HepG2 (cell line): ENCODE results near the gene NDUFA13. TPM values are rescaled to one million over a fixed set of nuclear protein-coding genes. Genes with fewer than 3 reads are reported as not detected.
A peak's percentile ranks its signal among the peaks of the same experiment; 100 is the strongest.

Source experiments
- CAMTA2 ChIP-seq: sonication (generic); formaldehyde crosslinking; IDR thresholded peaks from 2 replicates; pipeline ENCODE4 v1.4.0; 2020; ENCODE audit warnings: mild to moderate bottlenecking, missing genetic modification reagents, borderline replicate concordance
- GABPA ChIP-seq, 2 experiments: IDR thresholded peaks; 2 replicates each; pipeline ENCODE4 v1.6.1; 2011 to 2016; ENCODE audit warnings: low read depth in 2 of 2, low read length in 1 of 2, missing biosample characterization in 1 of 2, missing genetic modification characterization in 1 of 2
- GABPB1 ChIP-seq: IDR thresholded peaks from 2 replicates; pipeline ENCODE4 v1.6.1; 2016; ENCODE audit warnings: mild to moderate bottlenecking, missing genetic modification reagents, moderate library complexity, missing compliant biosample characterization
- KLF9 ChIP-seq: IDR thresholded peaks from 2 replicates; pipeline ENCODE4 v1.6.1; 2016; ENCODE audit warnings: low read depth
- SKI ChIP-seq: fragments of 450-650 bp; IDR thresholded peaks from one replicate; pipeline ENCODE4 v1.6.1; 2018; ENCODE audit warnings: mild to moderate bottlenecking; ENCODE audit not compliant: partially characterized antibody
- SNRNP70 ChIP-seq: fragments of 200-400 bp; formaldehyde crosslinking; IDR thresholded peaks from 2 replicates; pipeline ENCODE4 v1.6.1; 2017; ENCODE audit warnings: mild to moderate bottlenecking, low read depth, low read length, moderate library complexity
- WIZ ChIP-seq: sonication (generic); formaldehyde crosslinking; IDR thresholded peaks from 2 replicates; pipeline ENCODE4 v1.5.1; 2020; ENCODE audit warnings: mild to moderate bottlenecking, missing genetic modification reagents
- ZC3H13 ChIP-seq: sonication (generic); formaldehyde crosslinking; IDR thresholded peaks from 2 replicates; pipeline ENCODE4 v1.8.1; 2023; ENCODE audit warnings: mild to moderate bottlenecking, missing genetic modification reagents, moderate library complexity
- ZNF335 ChIP-seq: sonication (generic); formaldehyde crosslinking; IDR thresholded peaks from 2 replicates; pipeline ENCODE4 v1.4.0; 2020; ENCODE audit warnings: missing genetic modification reagents
- ZNF431 ChIP-seq: sonication (generic); formaldehyde crosslinking; IDR thresholded peaks from 2 replicates; pipeline ENCODE4 v1.9.0; 2022; ENCODE audit warnings: missing genetic modification reagents, low read depth, mild to moderate bottlenecking, borderline replicate concordance
- ZSCAN29 ChIP-seq: sonication (generic); formaldehyde crosslinking; conservative IDR thresholded peaks from 2 replicates; pipeline ENCODE4 v1.4.0; 2020; ENCODE audit warnings: mild to moderate bottlenecking, missing genetic modification reagents
- polyA plus RNA-seq, 8 experiments: library from polyadenylated mRNA; depleted of rRNA in 3 of 8; stranded (reverse) in 7 of 8; unstranded in 1 of 8; fragments of >200 nt; fragmentation: Illumina TruSeq in 4 of 8; extraction: Trizol in 4 of 8; gene quantifications; 2 replicates each; pipeline versions ENCODE4 v1.2.1 to v1.2.3, GENCODE V29; 2011 to 2016; ENCODE audit warnings: low read depth in 4 of 8, missing spikeins in 1 of 8, mixed read lengths in 1 of 8; ENCODE audit not compliant: insufficient read depth in 1 of 8
- total RNA-seq, 5 experiments: library from RNA; depleted of rRNA; stranded (reverse); fragments of >200 nt; fragmentation: Illumina TruSeq; extraction: Trizol; gene quantifications; 2 replicates each; pipeline ENCODE4 v1.2.3, GENCODE V29; 2016; ENCODE audit warnings: low read depth in 1 of 5
- TF ChIP-seq, protein P1 (sequence below): sonication (generic); formaldehyde crosslinking; IDR thresholded peaks from 2 replicates; pipeline ENCODE4 v1.9.0; 2021; ENCODE audit warnings: mild to moderate bottlenecking, missing genetic modification reagents
- TF ChIP-seq, protein P2 (sequence below): sonication (generic); formaldehyde crosslinking; IDR thresholded peaks from 2 replicates; pipeline ENCODE4 v1.4.0; 2020; ENCODE audit warnings: missing genetic modification reagents
- TF ChIP-seq, protein P3 (sequence below): IDR thresholded peaks from 2 replicates; pipeline ENCODE4 v1.6.1; 2016
- TF ChIP-seq, protein P4 (sequence below): sonication (generic); formaldehyde crosslinking; IDR thresholded peaks from 2 replicates; pipeline ENCODE4 v1.8.0; 2022; ENCODE audit warnings: mild to moderate bottlenecking, missing genetic modification reagents, moderate library complexity
- TF ChIP-seq, protein P5 (sequence below): sonication (generic); formaldehyde crosslinking; IDR thresholded peaks from 2 replicates; pipeline ENCODE4 v1.4.0; 2020; ENCODE audit warnings: mild to moderate bottlenecking, missing genetic modification reagents

The NDUFA13 gene
- total and polyA plus RNA-seq, 2 of the 13 experiments (the other 11 are each of a cell fraction or from before 2014, with no cell fraction given): 337 to 366 TPM

DNA sequence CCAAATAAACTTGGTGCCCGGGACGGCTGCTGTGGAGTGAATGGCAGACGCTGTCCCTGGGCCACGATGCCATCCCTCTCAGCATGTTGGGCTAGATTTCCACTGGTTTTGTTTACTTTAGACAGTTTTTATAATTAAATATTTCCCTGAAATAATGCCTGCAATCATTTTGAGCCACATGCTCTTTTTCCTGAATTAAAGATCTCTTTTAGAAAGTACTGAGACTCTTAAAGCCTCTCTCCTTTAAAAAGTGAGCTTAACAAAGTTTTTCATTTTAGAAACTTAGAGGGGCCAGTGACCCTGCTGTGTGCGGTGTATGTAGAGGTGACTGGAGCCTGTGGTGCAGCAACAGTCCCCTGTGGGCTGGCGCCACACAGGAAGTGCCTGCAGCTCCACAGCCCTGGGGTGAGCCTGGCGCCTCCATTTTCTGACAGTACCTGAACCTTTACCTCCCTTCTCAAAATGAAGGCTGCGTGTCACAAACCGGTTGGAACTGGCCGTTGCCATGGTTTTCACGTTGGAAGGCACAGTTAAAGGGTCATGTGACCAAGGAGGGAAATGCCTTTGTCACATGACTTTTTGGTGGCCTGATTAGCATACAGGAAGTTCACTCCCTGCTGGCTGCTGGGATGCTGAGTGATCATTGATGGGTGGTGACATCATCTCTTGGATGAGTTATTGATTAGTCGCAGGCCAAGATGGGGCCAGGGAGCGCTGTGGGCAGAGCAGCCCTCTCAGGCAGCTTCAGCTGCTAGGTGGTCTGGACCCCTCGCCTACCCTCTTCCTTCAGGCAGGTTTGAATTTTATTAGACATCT, 26.9 kb upstream of the NDUFA13 start (continued):
- TF ChIP-seq, protein P1, sequence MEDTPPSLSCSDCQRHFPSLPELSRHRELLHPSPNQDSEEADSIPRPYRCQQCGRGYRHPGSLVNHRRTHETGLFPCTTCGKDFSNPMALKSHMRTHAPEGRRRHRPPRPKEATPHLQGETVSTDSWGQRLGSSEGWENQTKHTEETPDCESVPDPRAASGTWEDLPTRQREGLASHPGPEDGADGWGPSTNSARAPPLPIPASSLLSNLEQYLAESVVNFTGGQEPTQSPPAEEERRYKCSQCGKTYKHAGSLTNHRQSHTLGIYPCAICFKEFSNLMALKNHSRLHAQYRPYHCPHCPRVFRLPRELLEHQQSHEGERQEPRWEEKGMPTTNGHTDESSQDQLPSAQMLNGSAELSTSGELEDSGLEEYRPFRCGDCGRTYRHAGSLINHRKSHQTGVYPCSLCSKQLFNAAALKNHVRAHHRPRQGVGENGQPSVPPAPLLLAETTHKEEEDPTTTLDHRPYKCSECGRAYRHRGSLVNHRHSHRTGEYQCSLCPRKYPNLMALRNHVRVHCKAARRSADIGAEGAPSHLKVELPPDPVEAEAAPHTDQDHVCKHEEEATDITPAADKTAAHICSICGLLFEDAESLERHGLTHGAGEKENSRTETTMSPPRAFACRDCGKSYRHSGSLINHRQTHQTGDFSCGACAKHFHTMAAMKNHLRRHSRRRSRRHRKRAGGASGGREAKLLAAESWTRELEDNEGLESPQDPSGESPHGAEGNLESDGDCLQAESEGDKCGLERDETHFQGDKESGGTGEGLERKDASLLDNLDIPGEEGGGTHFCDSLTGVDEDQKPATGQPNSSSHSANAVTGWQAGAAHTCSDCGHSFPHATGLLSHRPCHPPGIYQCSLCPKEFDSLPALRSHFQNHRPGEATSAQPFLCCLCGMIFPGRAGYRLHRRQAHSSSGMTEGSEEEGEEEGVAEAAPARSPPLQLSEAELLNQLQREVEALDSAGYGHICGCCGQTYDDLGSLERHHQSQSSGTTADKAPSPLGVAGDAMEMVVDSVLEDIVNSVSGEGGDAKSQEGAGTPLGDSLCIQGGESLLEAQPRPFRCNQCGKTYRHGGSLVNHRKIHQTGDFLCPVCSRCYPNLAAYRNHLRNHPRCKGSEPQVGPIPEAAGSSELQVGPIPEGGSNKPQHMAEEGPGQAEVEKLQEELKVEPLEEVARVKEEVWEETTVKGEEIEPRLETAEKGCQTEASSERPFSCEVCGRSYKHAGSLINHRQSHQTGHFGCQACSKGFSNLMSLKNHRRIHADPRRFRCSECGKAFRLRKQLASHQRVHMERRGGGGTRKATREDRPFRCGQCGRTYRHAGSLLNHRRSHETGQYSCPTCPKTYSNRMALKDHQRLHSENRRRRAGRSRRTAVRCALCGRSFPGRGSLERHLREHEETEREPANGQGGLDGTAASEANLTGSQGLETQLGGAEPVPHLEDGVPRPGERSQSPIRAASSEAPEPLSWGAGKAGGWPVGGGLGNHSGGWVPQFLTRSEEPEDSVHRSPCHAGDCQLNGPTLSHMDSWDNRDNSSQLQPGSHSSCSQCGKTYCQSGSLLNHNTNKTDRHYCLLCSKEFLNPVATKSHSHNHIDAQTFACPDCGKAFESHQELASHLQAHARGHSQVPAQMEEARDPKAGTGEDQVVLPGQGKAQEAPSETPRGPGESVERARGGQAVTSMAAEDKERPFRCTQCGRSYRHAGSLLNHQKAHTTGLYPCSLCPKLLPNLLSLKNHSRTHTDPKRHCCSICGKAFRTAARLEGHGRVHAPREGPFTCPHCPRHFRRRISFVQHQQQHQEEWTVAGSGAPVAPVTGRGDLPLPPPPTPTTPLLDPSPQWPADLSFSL (CRISPR knock-in tag): no peak
- TF ChIP-seq, protein P2, sequence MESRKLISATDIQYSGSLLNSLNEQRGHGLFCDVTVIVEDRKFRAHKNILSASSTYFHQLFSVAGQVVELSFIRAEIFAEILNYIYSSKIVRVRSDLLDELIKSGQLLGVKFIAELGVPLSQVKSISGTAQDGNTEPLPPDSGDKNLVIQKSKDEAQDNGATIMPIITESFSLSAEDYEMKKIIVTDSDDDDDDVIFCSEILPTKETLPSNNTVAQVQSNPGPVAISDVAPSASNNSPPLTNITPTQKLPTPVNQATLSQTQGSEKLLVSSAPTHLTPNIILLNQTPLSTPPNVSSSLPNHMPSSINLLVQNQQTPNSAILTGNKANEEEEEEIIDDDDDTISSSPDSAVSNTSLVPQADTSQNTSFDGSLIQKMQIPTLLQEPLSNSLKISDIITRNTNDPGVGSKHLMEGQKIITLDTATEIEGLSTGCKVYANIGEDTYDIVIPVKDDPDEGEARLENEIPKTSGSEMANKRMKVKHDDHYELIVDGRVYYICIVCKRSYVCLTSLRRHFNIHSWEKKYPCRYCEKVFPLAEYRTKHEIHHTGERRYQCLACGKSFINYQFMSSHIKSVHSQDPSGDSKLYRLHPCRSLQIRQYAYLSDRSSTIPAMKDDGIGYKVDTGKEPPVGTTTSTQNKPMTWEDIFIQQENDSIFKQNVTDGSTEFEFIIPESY (CRISPR knock-in tag): peak; percentile 80
- TF ChIP-seq GABPB1 (CRISPR knock-in tag): peak; percentile 40
- no peak for TF ChIP-seq GABPA (IDR thresholded peaks at IDR 0.05; ENCODE audit: low read depth, low read length)
- peak; percentile 56; the same call in 1 of the 2 replicates for TF ChIP-seq GABPA (CRISPR knock-in tag; IDR thresholded peaks at IDR 0.05; ENCODE audit: low read depth)
- no peak for TF ChIP-seq WIZ (CRISPR knock-in tag)
- no peak for TF ChIP-seq SKI
- TF ChIP-seq ZSCAN29 (CRISPR knock-in tag): no peak
- 0 out of 2 replicates have a peak, but pooled peaks have one; percentile 12 for TF ChIP-seq ZNF335
- TF ChIP-seq ZNF431 (CRISPR knock-in tag): no peak
- no peak for TF ChIP-seq ZC3H13 (CRISPR knock-in tag)
- TF ChIP-seq, protein P3, sequence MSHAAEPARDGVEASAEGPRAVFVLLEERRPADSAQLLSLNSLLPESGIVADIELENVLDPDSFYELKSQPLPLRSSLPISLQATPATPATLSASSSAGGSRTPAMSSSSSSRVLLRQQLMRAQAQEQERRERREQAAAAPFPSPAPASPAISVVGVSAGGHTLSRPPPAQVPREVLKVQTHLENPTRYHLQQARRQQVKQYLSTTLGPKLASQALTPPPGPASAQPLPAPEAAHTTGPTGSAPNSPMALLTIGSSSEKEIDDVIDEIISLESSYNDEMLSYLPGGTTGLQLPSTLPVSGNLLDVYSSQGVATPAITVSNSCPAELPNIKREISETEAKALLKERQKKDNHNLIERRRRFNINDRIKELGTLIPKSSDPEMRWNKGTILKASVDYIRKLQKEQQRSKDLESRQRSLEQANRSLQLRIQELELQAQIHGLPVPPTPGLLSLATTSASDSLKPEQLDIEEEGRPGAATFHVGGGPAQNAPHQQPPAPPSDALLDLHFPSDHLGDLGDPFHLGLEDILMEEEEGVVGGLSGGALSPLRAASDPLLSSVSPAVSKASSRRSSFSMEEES (CRISPR knock-in tag): 0 out of 2 replicates have a peak, but pooled peaks have one; percentile 29
- no peak for TF ChIP-seq KLF9
- TF ChIP-seq, protein P4, sequence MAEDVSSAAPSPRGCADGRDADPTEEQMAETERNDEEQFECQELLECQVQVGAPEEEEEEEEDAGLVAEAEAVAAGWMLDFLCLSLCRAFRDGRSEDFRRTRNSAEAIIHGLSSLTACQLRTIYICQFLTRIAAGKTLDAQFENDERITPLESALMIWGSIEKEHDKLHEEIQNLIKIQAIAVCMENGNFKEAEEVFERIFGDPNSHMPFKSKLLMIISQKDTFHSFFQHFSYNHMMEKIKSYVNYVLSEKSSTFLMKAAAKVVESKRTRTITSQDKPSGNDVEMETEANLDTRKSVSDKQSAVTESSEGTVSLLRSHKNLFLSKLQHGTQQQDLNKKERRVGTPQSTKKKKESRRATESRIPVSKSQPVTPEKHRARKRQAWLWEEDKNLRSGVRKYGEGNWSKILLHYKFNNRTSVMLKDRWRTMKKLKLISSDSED (CRISPR knock-in tag): no peak
- TF ChIP-seq SNRNP70: no peak
- TF ChIP-seq, protein P5, sequence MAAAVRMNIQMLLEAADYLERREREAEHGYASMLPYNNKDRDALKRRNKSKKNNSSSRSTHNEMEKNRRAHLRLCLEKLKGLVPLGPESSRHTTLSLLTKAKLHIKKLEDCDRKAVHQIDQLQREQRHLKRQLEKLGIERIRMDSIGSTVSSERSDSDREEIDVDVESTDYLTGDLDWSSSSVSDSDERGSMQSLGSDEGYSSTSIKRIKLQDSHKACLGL: 0 out of 2 replicates have a peak, but pooled peaks have one; percentile 34
- TF ChIP-seq CAMTA2 (CRISPR knock-in tag): peak; percentile 38; the same call in 1 of the 2 replicates
